NCI-H2196 (cell line): ENCODE measurements around the gene LAMB3.

Source experiments
- DNase-seq: peaks from one replicate; lab custom pipeline; 2025; ENCODE audit not compliant: unreplicated experiment; lab: John Stamatoyannopoulos, UW

LAMB3 gene

DNA sequence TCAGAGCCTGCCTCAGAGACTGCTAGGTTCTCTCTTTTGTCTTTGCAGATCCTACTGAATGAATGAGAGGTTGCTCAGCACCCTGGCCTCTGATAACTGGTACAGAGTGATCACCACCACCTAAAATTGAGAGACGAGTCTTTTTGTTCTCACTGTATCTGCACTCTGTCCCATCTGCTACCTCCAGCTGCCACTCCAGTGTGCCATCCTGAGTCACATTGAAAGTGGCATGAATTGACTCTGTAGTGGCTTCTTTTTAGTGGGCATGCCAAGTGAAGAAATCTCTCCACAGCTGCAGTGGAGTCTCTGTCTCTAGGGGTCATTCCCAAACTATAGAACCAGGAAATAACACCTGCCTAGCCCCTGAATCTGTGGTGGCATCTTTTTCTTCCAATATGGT is 54.0 kb downstream of the LAMB3 start:
- DNase-seq = no peak

DNA sequence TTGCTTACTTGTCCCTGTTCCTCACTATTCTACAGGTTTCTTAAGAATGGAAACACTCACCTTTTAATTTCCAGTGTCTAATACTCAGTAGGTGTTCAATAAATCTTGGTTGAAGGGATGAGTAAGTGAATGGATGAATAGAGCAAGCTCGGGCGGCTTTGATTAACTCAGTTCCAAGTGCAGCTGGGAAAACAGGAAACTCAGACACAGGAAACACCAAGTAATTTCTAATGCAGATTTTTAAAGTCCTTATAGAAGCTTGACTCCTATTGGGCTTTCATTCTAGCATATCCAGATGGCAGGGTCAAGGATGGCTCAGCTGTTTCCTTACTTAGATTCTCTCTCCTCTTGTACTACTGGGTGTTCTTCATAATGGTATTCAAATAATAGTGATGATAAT is 54.7 kb downstream of the LAMB3 start:
- no peak for DNase-seq

DNA sequence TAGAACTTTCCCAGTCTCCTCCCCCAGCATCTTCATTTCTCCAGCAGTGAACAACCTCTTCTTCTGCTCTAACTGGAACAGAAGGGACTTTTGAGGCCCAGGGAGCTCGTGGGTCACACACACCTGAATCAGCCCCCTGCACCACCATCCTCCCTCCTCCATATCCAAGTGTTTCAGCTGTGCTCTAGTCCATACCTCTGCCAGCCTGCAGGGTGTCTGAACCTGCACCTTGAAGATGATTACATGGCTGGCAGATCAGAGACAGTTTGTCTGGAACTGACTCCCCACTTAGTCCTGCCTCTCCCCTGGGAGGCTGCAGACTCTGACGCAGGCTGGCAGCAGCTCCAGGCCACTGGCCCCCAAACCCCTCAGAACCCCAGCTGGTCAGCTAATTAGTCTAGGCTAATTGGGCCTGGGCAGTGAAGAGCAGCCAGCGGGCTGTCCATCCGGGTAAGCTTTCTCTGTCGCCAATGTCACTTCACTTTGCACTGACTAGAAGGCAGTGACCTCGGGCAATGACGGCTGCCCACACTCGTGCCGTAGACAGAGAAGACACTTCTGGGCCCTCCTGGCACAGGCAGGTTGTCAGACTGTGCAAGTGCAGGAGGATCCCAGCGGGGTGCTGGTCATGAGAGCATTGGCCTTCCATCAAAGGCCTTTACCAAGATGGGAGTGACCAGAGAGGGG is 56.5 kb downstream of the LAMB3 start:
- DNase-seq = no peak

DNA sequence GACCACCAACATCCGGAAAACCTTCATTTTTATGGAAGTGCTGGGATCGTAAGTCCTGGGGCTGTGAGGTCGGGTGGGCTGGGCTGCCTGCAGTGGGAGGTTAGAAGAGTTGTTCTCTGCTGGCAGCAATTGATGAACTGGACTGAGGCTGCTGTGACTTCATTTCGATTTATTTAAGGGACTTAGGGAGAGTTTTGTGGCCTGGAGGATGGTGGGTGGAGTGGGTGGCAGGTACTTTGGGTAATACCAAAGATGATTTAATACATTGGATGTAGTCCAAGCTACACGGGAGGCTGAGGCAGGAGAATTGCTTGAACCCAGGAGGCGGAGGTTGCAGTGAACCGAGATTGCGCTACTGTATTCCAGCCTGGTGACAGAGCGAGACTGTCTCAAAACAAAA is 57.2 kb downstream of the LAMB3 start:
- no peak for DNase-seq

DNA sequence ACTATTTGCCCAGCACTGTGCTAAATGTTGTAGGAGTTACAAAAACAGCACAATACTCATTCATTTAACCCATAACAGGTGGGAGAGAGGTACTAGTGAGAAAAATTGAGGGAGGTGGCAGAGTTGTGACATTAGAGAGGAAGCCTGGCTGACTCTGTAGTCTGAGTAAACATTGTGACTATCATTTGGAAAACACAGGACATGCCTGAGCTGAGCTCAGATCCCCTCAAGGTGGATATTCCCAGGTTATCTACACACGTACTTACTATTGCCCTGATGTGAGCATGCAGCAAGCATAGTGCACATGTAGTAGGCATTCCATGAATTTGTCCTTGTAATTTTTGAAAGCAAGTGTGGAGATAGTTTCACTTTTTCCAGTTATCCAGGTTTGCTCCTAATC is 57.8 kb downstream of the LAMB3 start:
- no peak for DNase-seq

DNA sequence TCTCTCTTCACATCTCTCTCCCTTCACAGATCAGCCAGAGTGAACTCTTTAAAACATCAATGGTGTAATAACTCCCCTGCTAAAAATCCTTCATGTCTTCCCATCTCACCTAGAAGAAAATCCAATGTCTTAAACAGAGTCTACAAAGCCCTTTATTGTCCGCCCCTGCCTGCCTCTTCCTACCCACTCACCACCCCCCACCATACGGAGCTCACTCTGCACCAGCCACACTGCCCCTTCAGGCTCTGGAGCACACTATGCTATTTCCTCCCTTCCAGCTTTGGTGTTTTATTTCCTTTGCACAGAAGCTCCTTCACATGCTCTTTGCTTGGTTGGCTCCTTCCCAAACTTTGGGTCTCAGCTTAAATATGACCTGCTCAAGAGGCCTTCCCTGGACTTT is 58.5 kb downstream of the LAMB3 start:
- DNase-seq = no peak

DNA sequence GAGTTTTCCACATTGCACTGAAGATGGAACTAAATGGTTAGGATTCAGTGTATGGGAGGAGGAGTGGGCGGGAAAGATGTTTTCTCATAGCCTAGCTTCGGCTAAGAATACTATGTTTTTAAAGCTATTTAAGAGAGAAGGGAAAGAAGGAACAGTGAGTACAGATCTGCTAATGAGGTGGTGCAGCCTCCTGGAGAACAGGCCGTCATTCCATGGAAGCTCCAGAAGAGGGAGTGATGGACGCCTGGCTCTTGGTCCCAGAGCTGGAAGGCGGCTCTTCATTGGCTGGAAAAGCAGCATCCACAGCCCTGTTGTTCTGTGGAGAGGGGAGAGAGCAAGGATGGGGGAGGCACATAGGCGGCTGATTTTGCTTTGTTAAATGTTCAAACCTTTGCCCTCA is 61.8 kb downstream of the LAMB3 start:
- DNase-seq = no peak

DNA sequence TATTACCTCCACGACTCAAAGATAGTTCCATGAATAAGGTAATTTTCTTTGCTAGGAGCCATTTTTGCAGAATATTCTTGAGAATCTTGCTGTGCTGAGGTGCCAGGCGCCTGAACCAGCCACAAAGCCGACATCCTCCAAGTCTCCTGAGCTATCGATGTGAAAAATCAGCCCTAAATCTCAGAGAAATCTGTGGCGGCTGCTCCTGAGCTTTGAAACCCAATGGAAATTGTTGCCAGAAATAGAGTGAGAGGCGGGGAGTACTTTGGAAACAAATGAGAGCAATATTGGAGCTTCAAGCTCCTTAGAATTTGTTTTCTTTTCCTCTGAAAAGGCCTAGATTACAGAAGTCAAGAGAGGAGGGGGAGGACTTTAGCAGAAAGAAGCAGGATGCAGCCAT is 62.4 kb downstream of the LAMB3 start:
- DNase-seq = no peak

DNA sequence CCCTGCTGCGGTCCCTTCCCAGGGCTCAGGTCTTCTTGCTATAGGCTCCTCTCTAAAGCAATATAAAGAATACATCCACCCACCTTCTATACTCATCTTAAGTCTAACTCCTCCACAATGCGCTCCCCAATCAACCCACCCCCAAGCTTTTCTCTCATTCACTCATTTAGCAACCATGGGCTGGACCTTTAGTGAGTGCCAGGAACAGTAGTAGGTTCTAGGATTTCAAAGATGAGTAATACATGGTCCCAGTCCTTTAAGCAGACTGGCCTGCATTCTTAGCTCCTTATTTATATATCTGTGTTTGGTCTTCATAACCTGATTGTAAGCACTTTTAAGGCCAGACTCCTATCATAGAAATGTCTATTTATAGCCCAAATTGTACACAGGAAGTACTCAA is 62.8 kb downstream of the LAMB3 start:
- DNase-seq = no peak

DNA sequence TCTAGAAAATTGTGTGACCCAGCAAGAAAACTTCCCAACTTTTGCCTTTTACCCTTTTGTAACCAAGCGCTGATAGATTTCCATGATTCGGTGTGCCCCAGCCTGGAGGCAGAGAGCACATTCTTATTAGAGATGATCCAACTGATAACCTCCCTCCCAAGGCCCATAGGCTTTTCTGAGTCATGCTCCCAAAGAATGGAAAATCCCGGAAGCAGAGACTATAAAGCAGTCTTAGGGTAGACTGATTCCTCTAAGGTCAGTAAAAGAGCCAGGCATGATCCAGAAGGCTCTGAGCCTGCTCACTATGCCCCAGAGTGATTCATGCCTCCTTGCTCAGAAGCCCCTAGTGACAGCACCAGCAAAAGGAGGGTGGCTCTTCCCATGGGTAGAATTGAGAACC is 64.4 kb downstream of the LAMB3 start:
- no peak for DNase-seq

DNA sequence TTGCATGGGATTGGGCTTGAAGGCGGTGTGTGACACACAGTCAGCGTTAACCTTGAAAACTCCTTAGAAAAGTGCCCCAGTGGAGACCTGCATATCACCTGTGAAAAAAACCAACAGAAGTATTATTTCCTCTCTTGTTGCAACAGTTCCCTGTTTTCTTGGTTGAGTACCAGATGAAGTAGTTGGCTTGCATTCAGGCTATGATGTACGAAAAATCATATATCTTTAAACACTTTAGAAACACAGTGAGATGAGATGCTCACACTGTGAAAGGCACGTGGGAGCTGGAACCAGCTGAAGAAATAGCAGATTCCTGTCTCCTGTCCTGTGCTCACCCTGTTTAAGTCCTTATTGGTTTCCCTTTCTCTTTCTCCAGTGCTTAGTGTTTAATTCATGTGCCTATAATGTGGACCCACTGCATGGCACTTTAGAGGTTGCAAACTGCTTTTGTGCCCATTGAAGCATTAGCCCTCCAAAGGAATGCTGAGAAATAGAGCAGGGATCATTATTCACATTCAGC is 65.9 kb downstream of the LAMB3 start:
- DNase-seq = no peak

DNA sequence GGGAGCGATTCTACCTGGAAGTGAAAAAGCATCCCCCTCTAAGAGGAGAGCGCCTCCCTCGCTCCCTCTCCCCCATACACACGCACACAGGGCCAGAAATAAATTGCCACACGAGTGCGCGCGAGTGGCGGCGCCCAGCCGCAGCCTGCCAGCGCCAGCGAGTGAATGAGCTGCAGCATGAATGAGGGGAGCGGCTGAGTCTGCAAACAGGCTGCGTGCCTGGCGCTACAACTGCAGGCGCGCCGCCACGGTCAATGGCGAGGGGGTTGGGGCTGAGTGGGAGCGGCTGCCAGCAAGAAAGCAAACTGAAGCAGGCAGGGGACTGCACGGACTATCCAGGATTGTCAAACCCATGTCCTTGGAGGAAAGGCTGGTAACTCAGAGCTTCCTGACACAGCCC is 66.6 kb downstream of the LAMB3 start:
- DNase-seq = no peak

DNA sequence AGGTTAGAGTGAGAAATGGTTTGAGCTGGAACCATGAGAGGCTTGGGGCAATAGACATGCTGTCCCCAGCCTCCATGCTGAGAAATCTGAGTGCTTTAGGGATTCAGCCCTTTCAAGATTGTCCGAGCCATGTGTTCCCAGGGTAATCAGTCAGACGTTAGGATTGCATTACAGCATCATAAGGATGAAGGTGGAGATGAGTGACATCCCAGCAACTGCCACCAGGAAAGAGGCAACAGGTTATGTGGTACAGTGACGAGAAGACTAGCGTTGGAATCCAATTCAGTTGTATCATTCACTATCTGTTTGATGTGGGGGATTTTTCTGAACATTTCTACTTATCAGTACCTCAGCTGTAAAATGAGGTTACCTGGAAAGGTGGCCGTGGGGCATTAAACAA is 67.0 kb downstream of the LAMB3 start:
- DNase-seq = no peak

DNA sequence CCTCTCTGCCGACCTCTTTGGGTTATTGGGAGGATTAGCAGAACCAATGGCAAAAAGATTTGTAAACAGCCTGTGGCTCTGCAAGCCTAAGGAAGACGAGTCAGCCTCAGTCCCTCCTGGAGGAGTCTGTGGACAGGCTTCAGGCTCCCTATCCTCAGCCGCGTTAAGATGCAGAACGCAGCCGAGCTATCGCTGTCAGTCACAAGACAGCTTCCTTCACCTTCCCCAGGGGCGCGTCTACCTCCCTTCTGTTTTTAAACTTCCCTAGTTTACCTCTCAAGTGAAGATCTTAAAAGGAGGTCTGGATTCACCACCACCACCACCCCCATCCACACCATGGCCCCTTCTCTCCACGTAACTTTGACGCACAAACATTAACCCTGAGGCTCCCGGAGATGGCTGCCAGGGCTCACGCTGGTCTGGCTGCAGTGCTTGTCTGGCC is 68.0 kb downstream of the LAMB3 start:
- no peak for DNase-seq

DNA sequence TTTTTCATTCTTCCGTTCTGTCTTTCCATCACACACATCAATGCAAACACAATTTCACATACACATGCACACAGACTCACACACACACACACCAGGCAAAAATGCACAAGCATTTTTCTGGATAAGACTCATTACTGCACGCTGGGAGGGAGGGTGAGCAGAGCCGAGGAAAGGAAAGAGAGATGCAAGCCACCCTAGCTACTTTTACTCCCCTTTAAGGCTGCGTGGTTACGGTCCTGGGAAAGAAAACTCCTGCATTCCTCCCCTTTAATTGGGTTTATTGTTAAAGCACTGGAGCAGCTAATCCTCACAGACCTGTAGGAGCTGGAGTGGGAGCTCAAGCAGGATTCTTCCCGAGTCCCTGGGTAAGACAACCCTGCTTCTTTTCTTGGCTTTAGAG is 68.8 kb downstream of the LAMB3 start, which contains the start of gene CAMK1G:
Gene CAMK1G (plus strand): TSS at position 307 of the 400 bp plus-strand sequence. CDS start 11,270 bp downstream, outside the sequence.
- DNase-seq = peak; percentile 8

DNA sequence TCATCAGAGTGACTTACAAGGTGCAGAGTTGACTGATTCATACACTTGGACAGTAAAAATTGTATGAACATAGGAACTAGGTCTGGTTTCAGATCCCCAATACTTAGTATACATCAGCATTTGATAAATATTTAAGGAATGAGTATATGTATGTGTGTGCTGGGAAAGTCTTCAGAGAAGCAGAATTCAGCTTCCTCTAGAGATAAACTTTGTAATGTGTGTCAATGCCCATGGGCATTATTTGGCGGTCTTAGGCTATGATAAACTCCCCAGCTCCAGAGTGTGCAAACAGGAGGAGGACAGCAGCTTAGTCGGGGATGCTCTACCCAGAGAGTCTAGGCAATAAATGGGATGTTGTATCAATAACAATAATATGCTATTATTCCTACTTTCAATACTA is 71.6 kb downstream of the LAMB3 start:
- no peak for DNase-seq

DNA sequence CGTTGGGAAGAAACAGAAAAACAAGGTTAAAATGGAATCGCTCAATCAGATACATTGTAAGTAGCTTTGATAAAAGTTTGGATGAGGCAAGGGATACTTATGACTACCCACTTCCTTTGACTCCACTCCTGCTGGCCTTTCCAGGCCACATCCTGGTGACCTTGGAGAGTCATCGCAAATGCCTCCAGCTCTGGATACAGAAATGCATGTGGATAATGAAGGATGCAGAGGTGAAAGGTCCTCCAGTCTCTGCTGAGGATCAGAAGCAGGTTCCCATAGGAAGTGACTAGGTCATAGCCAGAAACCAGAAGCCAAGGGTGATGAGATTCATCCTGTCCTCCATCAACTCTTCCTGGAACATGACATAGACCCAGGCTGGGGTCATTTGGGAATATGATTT is 74.9 kb downstream of the LAMB3 start:
- DNase-seq = no peak

DNA sequence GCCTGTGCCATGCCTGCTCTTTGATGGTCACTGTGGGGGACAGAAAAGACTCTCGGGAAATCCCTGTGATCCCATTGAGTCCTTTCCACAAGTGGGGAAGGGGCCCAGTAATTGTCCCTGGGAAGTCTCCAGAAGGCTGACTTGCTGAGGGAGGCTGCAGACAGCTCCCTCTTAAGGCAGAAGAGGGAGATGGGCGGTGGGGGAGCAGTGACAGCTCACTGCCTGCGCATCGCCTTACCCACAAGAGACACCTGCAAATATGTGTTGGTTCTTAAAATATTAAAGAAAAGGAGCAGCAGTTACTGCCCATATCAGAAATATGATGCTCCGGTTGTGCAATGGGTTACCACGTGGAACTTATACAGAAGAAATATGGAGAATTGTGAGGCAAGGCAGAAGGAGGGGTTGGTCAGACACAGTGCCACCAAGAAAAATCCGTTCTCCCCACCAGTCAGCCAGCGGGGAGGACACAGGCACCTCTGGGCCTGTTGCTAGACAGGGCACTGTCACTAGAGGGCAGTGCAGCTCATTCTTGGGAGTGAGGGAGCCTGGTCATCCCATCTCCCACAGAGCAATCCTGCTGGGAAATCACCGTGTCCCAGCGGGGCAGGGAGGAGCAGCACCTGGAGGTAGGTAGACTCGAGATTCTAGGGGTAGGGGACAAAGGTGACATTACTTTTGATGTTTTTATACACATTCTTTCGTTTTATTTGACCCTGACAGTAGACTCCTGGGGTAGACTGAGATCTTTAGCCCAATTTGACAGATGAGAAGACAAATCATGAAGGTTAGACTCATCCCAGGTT is 75.6 kb downstream of the LAMB3 start:
- peak; percentile 79 for DNase-seq

DNA sequence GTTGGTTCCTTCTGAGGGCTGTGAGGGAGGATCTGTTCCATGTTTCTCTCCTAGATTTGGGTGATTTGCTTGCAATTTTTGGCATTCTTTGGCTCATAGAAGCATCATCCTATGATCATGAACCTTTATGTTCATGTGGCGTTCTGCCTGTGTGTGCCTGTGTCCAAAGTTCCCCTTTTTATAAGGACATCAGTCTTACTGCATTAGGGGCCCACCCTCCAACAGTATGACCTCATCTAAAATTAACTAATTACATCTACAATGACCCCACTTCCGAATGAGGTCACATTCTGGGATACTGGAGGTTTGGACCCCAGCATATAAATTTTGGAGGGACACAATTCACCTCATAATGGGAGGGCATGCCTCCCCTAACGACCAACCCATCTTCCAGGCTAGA is 81.5 kb downstream of the LAMB3 start:
- no peak for DNase-seq

DNA sequence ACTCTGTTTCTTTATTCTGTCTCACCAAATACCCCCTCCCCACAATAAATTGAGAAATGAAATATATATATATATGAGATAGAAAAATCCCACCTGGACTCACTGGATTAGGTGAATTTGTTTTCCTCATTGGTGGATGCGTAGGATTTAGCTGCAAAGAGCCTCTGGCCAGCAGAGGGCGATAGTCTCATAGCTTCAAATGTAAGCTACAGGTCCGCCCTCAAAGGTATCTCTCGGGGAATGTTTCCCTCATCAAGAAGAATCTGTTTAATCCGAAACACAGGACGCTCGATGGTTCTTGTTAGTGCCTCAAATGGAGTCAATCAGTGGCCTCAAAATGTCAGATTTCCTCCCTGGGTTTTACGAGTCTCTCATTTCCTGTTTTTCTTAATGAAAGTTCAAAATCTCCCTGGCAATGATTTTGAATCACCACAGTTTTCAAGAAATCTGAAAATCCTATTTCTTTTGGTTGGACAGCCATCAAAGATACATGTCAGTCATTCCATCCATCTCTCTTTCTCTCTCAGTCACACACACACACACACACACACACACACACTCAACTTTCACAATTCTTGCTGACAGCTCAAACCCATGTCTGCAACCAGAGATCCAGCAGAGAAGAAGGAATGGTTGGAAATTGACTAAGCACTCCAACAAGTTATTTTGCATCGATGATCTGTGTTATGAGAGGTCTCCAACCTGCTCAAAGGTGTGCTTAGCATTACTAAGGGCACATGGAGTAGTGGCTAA is 82.6 kb downstream of the LAMB3 start:
- DNase-seq = peak; percentile 85

DNA sequence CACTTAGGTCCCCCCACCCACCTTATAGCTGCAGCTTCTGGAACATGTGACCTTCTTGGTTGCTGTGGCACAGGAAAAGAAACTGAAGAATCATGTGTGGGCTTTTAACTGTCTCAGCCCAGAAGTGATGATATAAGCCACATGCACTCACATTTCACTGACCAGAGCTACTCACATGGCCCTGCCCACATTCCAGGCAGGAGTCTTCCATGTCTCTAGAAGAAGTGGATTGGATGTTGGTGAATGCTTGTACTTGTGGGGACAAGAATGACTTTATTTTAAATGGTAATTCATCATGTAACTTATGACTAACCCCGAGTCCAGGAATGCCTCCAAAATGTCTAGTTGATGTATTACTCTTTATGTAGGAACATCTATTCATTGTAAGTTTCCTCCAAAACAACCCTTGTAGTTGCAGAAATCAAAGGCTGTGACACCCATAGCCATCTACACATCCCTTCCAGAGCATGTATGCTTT is 84.5 kb downstream of the LAMB3 start:
- no peak for DNase-seq
